Esophagus squamous epithelium (tissue), 5 donors: ENCODE measurements around the gene ANTXR1. TPM values are rescaled to one million over a fixed set of nuclear protein-coding genes. Genes with fewer than 3 reads are reported as not detected.

ENCODE experiments used
- DNase-seq: peaks from one replicate; lab custom pipeline; 2025; lab: John Stamatoyannopoulos, UW
- H3K27ac ChIP-seq, 4 donors: fragments of 200-600 bp; sonication (generic); one replicate each; pipeline ENCODE4 v1.5.1; 2016 to 2019; ENCODE audit warnings: mild to moderate bottlenecking in 1 of 4
- H3K27me3 ChIP-seq, 4 donors: fragments of 200-600 bp; sonication (generic); 1 replicate in 3 of 4; 2 replicates in 1 of 4; pipeline versions ENCODE4 v1.5.1 to v1.6.0; 2017 to 2021; ENCODE audit warnings: antibody characterized with exemption in 1 of 4
- H3K36me3 ChIP-seq, 3 donors: fragments of 200-600 bp; sonication (generic); one replicate each; pipeline ENCODE4 v1.5.1; 2016 to 2019
- H3K4me1 ChIP-seq, 3 donors: fragments of 200-600 bp; sonication (generic); one replicate each; pipeline ENCODE4 v1.5.1; 2017 to 2019
- H3K4me3 ChIP-seq, 4 donors: fragments of 200-600 bp; sonication (generic); 1 replicate in 3 of 4; 2 replicates in 1 of 4; pipeline ENCODE4 v1.5.1; 2016 to 2019; ENCODE audit warnings: mild to moderate bottlenecking in 2 of 4, moderate library complexity in 1 of 4
- H3K9me3 ChIP-seq, 3 donors: fragments of 200-600 bp; sonication (generic); one replicate each; pipeline ENCODE4 v1.5.1; 2016 to 2019
- POLR2A ChIP-seq, 4 donors: fragments of 450-650 bp; IDR thresholded peaks; one replicate each; pipeline ENCODE4 v1.6.1; 2017; ENCODE audit warnings: antibody characterized with exemption in 4 of 4, mild to moderate bottlenecking in 4 of 4, moderate library complexity in 3 of 4
- WGBS, 2 donors: methylation state at CpG; one replicate each; pipeline ENCODE4 v1.1.5; 2018; 5-methylcytosine and 5-hydroxymethylcytosine counted together
- intact Hi-C: fragments of 100-400 bp; cut with DNase I; formaldehyde crosslinking; loops from one replicate; pipeline ENCODE4 v1.15.0; 2022
- total RNA-seq, 4 donors: library from RNA; depleted of rRNA; stranded (reverse); fragments of >200 nt; gene quantifications; one replicate each; pipeline ENCODE4 v1.1.0, GENCODE V29; 2016
- TF ChIP-seq, protein P1 (sequence below), 6 experiments: fragments of 450-650 bp in 4 of 6; fragments of 200-600 bp in 2 of 6; sonication (generic) in 2 of 6; IDR thresholded peaks; one replicate each; pipeline ENCODE4 v1.5.1; 2016 to 2019; ENCODE audit warnings: antibody characterized with exemption in 6 of 6, mild to moderate bottlenecking in 4 of 6, moderate library complexity in 4 of 6
- donor health status: DM: yes; HTN: yes; CAD: no.

ANTXR1 gene
- total RNA-seq, 4 donors from 2014 or later = 7.8 to 50.9 (median 17.3) TPM

DNA sequence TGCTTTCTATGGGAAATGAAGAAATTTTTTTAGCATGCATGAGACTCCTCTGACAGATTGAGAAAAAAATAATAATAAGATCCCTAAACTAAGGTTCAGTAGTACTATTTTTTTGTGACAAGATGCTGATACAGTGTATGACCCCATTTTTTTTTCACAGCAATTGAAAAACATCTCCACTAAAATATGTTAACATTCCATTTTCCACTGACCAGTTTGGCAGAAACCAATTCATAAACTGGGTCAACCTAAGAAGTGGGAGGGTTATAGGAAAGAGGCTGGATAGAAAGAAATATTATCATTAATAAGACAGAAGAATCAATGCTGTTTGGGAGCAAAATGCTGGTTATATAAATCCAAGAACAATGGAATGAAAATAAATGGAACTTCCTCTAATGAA is 182.7 kb downstream of the ANTXR1 start:
- no peak for DNase-seq
- TF ChIP-seq, protein P1, sequence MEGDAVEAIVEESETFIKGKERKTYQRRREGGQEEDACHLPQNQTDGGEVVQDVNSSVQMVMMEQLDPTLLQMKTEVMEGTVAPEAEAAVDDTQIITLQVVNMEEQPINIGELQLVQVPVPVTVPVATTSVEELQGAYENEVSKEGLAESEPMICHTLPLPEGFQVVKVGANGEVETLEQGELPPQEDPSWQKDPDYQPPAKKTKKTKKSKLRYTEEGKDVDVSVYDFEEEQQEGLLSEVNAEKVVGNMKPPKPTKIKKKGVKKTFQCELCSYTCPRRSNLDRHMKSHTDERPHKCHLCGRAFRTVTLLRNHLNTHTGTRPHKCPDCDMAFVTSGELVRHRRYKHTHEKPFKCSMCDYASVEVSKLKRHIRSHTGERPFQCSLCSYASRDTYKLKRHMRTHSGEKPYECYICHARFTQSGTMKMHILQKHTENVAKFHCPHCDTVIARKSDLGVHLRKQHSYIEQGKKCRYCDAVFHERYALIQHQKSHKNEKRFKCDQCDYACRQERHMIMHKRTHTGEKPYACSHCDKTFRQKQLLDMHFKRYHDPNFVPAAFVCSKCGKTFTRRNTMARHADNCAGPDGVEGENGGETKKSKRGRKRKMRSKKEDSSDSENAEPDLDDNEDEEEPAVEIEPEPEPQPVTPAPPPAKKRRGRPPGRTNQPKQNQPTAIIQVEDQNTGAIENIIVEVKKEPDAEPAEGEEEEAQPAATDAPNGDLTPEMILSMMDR (IDR thresholded peaks at IDR 0.05) = no peak
- TF ChIP-seq POLR2A (IDR thresholded peaks at IDR 0.05) = no peak
- no peak overlapping the region for H3K4me3 ChIP-seq
- H3K4me1 ChIP-seq = peaks cover 0 to 29% (median 19%) of the 10 kb centered on the region in 3 donors
- intact Hi-C loops = no loop called here
- peak overlapping the region in 3 of 4 donors; percentile 2 to 63 (median 33) for H3K27ac ChIP-seq
- H3K36me3 ChIP-seq = peaks cover 0 to 15% (median 0%) of the 10 kb centered on the region in 3 donors
- no peaks in the 10 kb centered on the region for H3K9me3 ChIP-seq
- no peaks in the 10 kb centered on the region for H3K27me3 ChIP-seq

DNA sequence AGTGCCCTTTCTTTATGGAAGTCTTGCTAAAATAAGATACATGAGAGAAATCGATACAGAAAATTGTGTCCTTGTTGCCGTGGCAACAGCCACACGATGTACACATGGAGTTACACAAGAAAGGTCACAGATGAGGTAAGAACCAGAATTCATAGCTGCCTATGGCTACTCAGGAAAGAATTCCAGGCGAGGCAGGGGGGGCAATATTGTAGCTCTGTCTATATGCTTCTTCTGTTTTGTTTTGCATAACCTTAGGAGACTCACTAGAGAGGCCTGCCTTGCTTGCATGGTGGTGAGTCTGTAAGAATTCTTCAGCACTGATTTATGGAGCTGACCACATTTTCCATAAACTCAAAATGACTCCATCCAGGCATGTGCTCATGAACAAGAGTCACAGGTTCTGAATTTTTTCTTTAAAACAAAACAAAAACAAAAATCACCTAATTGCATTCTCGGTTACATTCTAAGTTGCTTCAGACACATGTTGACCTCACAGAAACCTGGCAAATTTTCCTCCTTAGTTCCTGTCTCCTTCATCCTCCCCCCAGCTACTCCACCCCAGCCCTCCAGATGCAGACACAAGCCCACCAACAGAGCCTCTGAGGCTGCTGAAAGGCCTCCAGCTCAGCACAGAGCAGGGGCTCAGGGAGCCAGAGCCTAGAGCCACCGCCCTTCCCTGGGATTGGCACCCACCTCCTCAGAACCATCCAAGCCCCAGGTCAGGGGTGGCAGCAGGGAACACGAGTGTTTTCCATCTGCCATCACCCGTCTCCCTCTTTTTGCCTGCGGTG is 183.5 kb downstream of the ANTXR1 start:
- no peak overlapping the region for H3K4me3 ChIP-seq
- 73 to 76% methylated on average over 8 to 9 of the region's 9 CpGs for WGBS, 2 donors
- no peaks in the 10 kb centered on the region for H3K9me3 ChIP-seq
- no peak for DNase-seq
- H3K27ac ChIP-seq = peak overlapping the region; percentile 2 to 63 (median 32)
- H3K36me3 ChIP-seq = peaks cover 0 to 15% (median 0%) of the 10 kb centered on the region in 3 donors
- H3K4me1 ChIP-seq = peaks cover 0 to 37% (median 26%) of the 10 kb centered on the region in 3 donors
- H3K27me3 ChIP-seq = no peaks in the 10 kb centered on the region
- no peak for TF ChIP-seq POLR2A (IDR thresholded peaks at IDR 0.05)
- TF ChIP-seq, protein P1 (IDR thresholded peaks at IDR 0.05) = no peak
- intact Hi-C loops = no loop called here

DNA sequence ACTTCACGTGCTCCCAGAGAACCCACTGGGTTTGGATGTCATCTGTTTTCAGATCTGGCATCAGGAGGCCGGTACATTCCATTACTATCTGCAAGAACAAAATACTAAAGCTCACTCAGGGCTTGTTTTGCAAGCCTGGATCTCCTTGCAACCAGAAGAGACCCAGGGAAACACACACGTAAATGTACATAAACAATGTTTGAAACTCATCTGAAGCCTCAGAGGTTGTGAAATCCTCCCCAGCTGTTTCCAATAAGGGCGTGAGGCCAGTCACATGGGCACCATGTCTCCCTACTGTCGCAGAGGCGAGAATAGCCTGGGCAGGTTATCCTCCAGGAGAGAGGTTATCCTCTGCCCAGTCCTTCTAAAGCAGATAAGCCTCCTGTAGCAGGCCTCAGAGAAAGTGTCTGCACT is 187.1 kb downstream of the ANTXR1 start:
- 69 to 71% methylated on average over 6 of the region's 6 CpGs for WGBS, 2 donors
- DNase-seq = no peak
- intact Hi-C loops = no loop called here
- Histone ChIP-seq H3K4me1 (peaks cover 0 to 38% (median 25%) of the 10 kb centered on the region in 3 donors), H3K9me3 (no peaks in the 10 kb centered on the region), H3K36me3 (peaks cover 0 to 10% (median 0%) of the 10 kb centered on the region in 3 donors), H3K27ac (peak overlapping the region; percentile 40 to 80 (median 62)), H3K4me3 (no peak overlapping the region), H3K27me3 (no peaks in the 10 kb centered on the region)
- TF ChIP-seq, protein P1 (IDR thresholded peaks at IDR 0.05) = no peak
- TF ChIP-seq POLR2A (IDR thresholded peaks at IDR 0.05) = no peak

DNA sequence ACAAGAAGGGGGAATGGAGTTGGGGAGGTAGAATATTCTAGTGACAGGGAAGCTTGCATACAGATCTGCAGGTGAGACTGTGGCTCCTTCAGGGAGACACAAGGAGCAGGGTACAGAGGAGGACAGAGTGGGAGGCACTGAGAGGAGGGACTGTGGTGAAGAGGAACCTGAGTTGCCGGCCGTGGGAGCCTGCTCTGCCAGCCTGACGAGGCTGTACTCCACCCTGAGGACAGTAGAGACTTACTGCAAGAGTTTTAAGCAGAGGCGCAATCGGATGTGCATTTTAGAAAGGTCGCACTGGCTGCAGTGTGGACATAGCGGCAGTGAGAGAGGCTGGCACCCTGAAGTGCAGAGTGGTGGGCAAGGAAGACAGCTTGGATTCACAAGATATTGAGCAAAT is 188.3 kb downstream of the ANTXR1 start:
- no peak overlapping the region for H3K4me3 ChIP-seq
- H3K27me3 ChIP-seq = no peaks in the 10 kb centered on the region
- intact Hi-C loops = no loop called here
- H3K27ac ChIP-seq = peak overlapping the region in 3 of 4 donors; percentile 49 to 80 (median 74)
- H3K4me1 ChIP-seq = peaks cover 0 to 27% (median 16%) of the 10 kb centered on the region in 3 donors
- TF ChIP-seq POLR2A (IDR thresholded peaks at IDR 0.05) = no peak
- TF ChIP-seq, protein P1 (IDR thresholded peaks at IDR 0.05) = no peak
- no peaks in the 10 kb centered on the region for H3K9me3 ChIP-seq
- H3K36me3 ChIP-seq = peaks cover 0 to 10% (median 0%) of the 10 kb centered on the region in 3 donors
- no peak for DNase-seq
- WGBS, 2 donors = 81 to 82% methylated on average over 7 of the region's 7 CpGs

DNA sequence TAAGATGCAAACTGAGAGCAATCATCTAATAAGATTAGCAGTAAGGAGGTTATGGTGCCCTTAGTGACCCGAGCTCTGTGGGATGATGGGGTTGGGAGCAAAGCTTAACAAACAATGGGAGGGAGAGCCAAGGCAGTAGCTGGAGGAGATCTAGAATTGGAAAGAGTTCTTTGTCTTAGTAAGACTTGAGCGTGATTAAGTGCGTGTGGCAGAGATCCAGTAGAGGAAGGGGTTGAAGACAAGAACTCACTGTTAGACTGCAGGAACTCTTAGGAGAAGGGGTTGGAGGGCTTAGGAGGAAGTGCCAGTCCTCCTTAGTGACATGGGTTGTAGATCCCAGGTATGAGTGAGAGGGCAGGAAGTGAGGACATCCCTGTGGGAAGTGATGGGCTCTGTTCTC is 189.3 kb downstream of the ANTXR1 start:
- intact Hi-C loops = no loop called here
- WGBS, 2 donors = 74 to 80% methylated on average over 3 of the region's 3 CpGs
- no peak for DNase-seq
- peak overlapping the region; percentile 13 to 80 (median 58) for H3K27ac ChIP-seq
- peaks cover 0 to 27% (median 15%) of the 10 kb centered on the region in 3 donors for H3K4me1 ChIP-seq
- H3K4me3 ChIP-seq = no peak overlapping the region
- H3K27me3 ChIP-seq = no peaks in the 10 kb centered on the region
- H3K9me3 ChIP-seq = no peaks in the 10 kb centered on the region
- peaks cover 0 to 3% (median 0%) of the 10 kb centered on the region in 3 donors for H3K36me3 ChIP-seq
- TF ChIP-seq, protein P1 (IDR thresholded peaks at IDR 0.05) = no peak
- no peak for TF ChIP-seq POLR2A (IDR thresholded peaks at IDR 0.05)
